ENCODE results near the gene SMIM32.

DNA sequence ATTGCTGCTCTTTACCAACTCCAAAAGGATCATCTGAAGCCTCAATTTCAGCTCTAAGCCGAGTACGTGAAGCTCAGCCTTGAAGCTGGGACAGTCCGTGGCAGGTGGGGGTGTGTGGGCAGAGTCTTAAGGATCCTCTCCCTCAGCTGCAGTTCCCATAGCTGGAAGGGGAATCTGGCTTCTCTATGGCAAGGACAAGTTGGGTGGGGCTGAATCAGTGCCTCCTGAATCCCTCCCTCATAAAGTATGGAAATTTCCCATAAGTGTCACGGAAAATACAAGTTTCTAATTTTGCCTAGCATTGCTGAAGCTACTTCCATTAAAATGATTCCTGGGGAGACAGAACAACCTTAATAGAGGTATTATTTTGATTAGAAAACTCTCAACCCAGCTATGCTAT is 47.9 kb upstream of the SMIM32 start:
- TF ChIP-seq, protein P1, sequence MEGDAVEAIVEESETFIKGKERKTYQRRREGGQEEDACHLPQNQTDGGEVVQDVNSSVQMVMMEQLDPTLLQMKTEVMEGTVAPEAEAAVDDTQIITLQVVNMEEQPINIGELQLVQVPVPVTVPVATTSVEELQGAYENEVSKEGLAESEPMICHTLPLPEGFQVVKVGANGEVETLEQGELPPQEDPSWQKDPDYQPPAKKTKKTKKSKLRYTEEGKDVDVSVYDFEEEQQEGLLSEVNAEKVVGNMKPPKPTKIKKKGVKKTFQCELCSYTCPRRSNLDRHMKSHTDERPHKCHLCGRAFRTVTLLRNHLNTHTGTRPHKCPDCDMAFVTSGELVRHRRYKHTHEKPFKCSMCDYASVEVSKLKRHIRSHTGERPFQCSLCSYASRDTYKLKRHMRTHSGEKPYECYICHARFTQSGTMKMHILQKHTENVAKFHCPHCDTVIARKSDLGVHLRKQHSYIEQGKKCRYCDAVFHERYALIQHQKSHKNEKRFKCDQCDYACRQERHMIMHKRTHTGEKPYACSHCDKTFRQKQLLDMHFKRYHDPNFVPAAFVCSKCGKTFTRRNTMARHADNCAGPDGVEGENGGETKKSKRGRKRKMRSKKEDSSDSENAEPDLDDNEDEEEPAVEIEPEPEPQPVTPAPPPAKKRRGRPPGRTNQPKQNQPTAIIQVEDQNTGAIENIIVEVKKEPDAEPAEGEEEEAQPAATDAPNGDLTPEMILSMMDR (IDR thresholded peaks at IDR 0.05), result no peak
- TF ChIP-seq POLR2A (IDR thresholded peaks at IDR 0.05), result no peak
- TF ChIP-seq EP300 (IDR thresholded peaks at IDR 0.05), result no peak
